Keratinocyte (primary cell): ENCODE data around the gene ARID1B.

ENCODE experiments used
- EZH2 ChIP-seq: IDR thresholded peaks from one replicate; pipeline ENCODE4 v1.6.1; 2012; ENCODE audit warnings: inconsistent platforms, mild to moderate bottlenecking, low read length, moderate library complexity
- TF ChIP-seq, protein P1 (sequence below), 3 experiments: IDR thresholded peaks in 1 of 3; conservative IDR thresholded peaks in 1 of 3; optimal IDR thresholded peaks in 1 of 3; 2 replicates in 2 of 3; 3 replicates in 1 of 3; pipeline versions ENCODE3 to v1.5.1; 2011; ENCODE audit warnings: low read length in 3 of 3, mild to moderate bottlenecking in 3 of 3, moderate library complexity in 2 of 3, control low read depth in 1 of 3, inconsistent platforms in 1 of 3; ENCODE audit not compliant: insufficient read depth in 2 of 3; ENCODE audit errors: extremely low read depth in 1 of 3

DNA sequence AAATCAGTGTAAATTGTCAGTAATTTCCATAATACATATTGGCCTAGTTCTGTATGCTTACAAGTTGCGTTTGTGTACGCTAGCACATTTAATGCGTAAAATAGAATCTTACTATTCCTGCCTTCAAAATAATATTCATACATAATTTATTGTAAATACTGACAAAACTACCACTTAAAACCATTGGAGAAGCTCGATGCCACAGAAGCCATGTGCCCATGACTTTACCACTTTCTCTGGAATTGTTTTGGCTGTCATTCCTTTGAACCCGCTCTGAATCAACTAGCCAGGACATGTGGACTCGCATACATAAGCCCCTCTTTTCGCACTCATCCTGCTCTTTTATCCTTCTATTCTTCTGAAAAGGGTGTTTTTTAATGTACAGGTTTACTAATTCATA, 394.6 kb downstream of the ARID1B start:
- TF ChIP-seq, protein P1, sequence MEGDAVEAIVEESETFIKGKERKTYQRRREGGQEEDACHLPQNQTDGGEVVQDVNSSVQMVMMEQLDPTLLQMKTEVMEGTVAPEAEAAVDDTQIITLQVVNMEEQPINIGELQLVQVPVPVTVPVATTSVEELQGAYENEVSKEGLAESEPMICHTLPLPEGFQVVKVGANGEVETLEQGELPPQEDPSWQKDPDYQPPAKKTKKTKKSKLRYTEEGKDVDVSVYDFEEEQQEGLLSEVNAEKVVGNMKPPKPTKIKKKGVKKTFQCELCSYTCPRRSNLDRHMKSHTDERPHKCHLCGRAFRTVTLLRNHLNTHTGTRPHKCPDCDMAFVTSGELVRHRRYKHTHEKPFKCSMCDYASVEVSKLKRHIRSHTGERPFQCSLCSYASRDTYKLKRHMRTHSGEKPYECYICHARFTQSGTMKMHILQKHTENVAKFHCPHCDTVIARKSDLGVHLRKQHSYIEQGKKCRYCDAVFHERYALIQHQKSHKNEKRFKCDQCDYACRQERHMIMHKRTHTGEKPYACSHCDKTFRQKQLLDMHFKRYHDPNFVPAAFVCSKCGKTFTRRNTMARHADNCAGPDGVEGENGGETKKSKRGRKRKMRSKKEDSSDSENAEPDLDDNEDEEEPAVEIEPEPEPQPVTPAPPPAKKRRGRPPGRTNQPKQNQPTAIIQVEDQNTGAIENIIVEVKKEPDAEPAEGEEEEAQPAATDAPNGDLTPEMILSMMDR (optimal IDR thresholded peaks at IDR 0.05 in 1 of 3, IDR thresholded peaks at IDR 0.05 in 1 of 3, conservative IDR thresholded peaks at IDR 0.05 in 1 of 3; ENCODE audit: extremely low read depth in 1 of 3, insufficient read depth in 2 of 3, low read length in 3 of 3) = no peak
- no peak for TF ChIP-seq EZH2
